Caco-2 (cell line): ENCODE results near the gene HS3ST4. TPM values are rescaled to one million over a fixed set of nuclear protein-coding genes. Genes with fewer than 3 reads are reported as not detected.

Experiments
- BruUV-seq: library from RNA; stranded (reverse); fragments of 400-500 nt; replicated peaks from 2 replicates; lab custom pipeline; 2021; lab: Mats Ljungman, UMichigan
- CTCF ChIA-PET: fragments of 300-600 bp; sonication (Branson Sonifier 250); formaldehyde crosslinking; loops from one replicate; lab custom pipeline; 2022; ENCODE audit warnings: antibody characterized with exemption; lab: Charles Lee
- POLR2A ChIA-PET: fragments of 300-600 bp; sonication (Branson Sonifier 250); formaldehyde crosslinking; loops from one replicate; lab custom pipeline; 2022; ENCODE audit warnings: antibody characterized with exemption; lab: Charles Lee
- DNase-seq, 2 experiments: peaks; one replicate each; pipeline versions ENCODE4 v3.0.0 to v3.0.0-alpha.2; 2020 to 2022
- H3K27me3 ChIP-seq: replicated peaks from 2 replicates; pipeline ENCODE4 v1.6.0; 2011; ENCODE audit warnings: low read length; ENCODE audit not compliant: control insufficient read depth, insufficient read depth
- H3K36me3 ChIP-seq: 2 replicates; pipeline ENCODE4 v1.5.1; 2011; ENCODE audit warnings: low read length; ENCODE audit not compliant: control insufficient read depth, insufficient read depth
- H3K4me1 ChIP-seq: fragments of 250-450 bp; sonication (Bioruptor Pico); 2 replicates; pipeline ENCODE4 v1.5.1; 2020; ENCODE audit warnings: mild to moderate bottlenecking
- H3K4me3 ChIP-seq: 2 replicates; pipeline ENCODE4 v1.5.1; 2011; ENCODE audit warnings: low read depth, mild to moderate bottlenecking, control low read depth, low read length
- H3K9me3 ChIP-seq: fragments of 250-450 bp; sonication (Bioruptor Pico); 2 replicates; pipeline ENCODE4 v1.5.1; 2020; ENCODE audit warnings: mild to moderate bottlenecking, moderate library complexity
- H3K27ac Mint-ChIP-seq: one replicate; pipeline ENCODE4 v1.8.0; 2022; ENCODE audit warnings: mixed read lengths; ENCODE audit not compliant: unreplicated experiment
- H3K27me3 Mint-ChIP-seq: one replicate; pipeline ENCODE4 v1.8.0; 2022; ENCODE audit warnings: mixed read lengths; ENCODE audit not compliant: insufficient read depth, unreplicated experiment
- H3K36me3 Mint-ChIP-seq: one replicate; pipeline ENCODE4 v1.8.0; 2022; ENCODE audit warnings: mild to moderate bottlenecking, mixed read lengths; ENCODE audit not compliant: insufficient read depth, unreplicated experiment
- H3K4me1 Mint-ChIP-seq: one replicate; pipeline ENCODE4 v1.8.0; 2022; ENCODE audit warnings: low read depth, mixed read lengths; ENCODE audit not compliant: unreplicated experiment
- H3K4me3 Mint-ChIP-seq: one replicate; pipeline ENCODE4 v1.8.0; 2022; ENCODE audit warnings: mild to moderate bottlenecking, moderate library complexity, mixed read lengths; ENCODE audit not compliant: unreplicated experiment
- H3K9me3 Mint-ChIP-seq: one replicate; pipeline ENCODE4 v1.8.0; 2022; ENCODE audit warnings: mixed read lengths; ENCODE audit not compliant: unreplicated experiment
- intact Hi-C: fragments of 100-400 bp; cut with micrococcal nuclease; formaldehyde crosslinking; loops from one replicate; pipeline ENCODE4 v1.10.0; 2022; ENCODE audit not compliant: unreplicated experiment
- total RNA-seq: library from RNA; stranded (reverse); gene quantifications from 2 replicates; pipeline ENCODE4 v1.2.3, GENCODE V29; 2022
- TF ChIP-seq, protein P1 (sequence below), 2 experiments: fragments of 200-600 bp in 1 of 2; IDR thresholded peaks; 1 replicate in 1 of 2; 2 replicates in 1 of 2; pipeline versions ENCODE4 v1.5.1 to v1.8.0; 2011 to 2022; ENCODE audit warnings: antibody characterized with exemption in 1 of 2, control low read depth in 1 of 2, inconsistent platforms in 1 of 2, low read depth in 1 of 2, low read length in 1 of 2, mild to moderate bottlenecking in 1 of 2, moderate library complexity in 1 of 2; ENCODE audit not compliant: insufficient read depth in 1 of 2, severe bottlenecking in 1 of 2, unreplicated experiment in 1 of 2

HS3ST4 gene
- total RNA-seq, 1 experiment from 2014 or later: 0.11 TPM

GRCh38 chr16:25855818-25856217 lies 164.1 kb downstream of the HS3ST4 start:
- H3K9me3 ChIP-seq: no peaks in the 10 kb centered on the region
- ChIA-PET POLR2A (no interaction called here), CTCF (no interaction called here)
- BruUV-seq: no TSS peak
- H3K4me1 ChIP-seq: no peaks in the 10 kb centered on the region
- DNase-seq: no peak
- no peak overlapping the region for H3K4me3 Mint-ChIP-seq
- no peaks in the 10 kb centered on the region for H3K36me3 ChIP-seq
- peaks cover 5% of the 10 kb centered on the region for H3K36me3 Mint-ChIP-seq
- no peaks in the 10 kb centered on the region for H3K9me3 Mint-ChIP-seq
- H3K4me1 Mint-ChIP-seq: no peaks in the 10 kb centered on the region
- no peak overlapping the region for H3K4me3 ChIP-seq
- intact Hi-C loops: no loop called here
- peaks cover 12% of the 10 kb centered on the region for H3K27me3 Mint-ChIP-seq
- no peaks in the 10 kb centered on the region for H3K27me3 ChIP-seq
- TF ChIP-seq, protein P1, sequence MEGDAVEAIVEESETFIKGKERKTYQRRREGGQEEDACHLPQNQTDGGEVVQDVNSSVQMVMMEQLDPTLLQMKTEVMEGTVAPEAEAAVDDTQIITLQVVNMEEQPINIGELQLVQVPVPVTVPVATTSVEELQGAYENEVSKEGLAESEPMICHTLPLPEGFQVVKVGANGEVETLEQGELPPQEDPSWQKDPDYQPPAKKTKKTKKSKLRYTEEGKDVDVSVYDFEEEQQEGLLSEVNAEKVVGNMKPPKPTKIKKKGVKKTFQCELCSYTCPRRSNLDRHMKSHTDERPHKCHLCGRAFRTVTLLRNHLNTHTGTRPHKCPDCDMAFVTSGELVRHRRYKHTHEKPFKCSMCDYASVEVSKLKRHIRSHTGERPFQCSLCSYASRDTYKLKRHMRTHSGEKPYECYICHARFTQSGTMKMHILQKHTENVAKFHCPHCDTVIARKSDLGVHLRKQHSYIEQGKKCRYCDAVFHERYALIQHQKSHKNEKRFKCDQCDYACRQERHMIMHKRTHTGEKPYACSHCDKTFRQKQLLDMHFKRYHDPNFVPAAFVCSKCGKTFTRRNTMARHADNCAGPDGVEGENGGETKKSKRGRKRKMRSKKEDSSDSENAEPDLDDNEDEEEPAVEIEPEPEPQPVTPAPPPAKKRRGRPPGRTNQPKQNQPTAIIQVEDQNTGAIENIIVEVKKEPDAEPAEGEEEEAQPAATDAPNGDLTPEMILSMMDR (IDR thresholded peaks at IDR 0.05; ENCODE audit: insufficient read depth in 1 of 2, low read depth in 1 of 2, low read length in 1 of 2, severe bottlenecking in 1 of 2, unreplicated experiment in 1 of 2): no peak
- H3K27ac Mint-ChIP-seq: no peak overlapping the region

- Histone ChIP-seq H3K27me3 (no peaks in the 10 kb centered on the region), H3K36me3 (no peaks in the 10 kb centered on the region), H3K4me1 (no peaks in the 10 kb centered on the region), H3K9me3 (no peaks in the 10 kb centered on the region), H3K4me3 (no peak overlapping the region)
- no peaks in the 10 kb centered on the region for H3K4me1 Mint-ChIP-seq
- peaks cover 12% of the 10 kb centered on the region for H3K27me3 Mint-ChIP-seq
- no peak for DNase-seq
- no peak overlapping the region for H3K4me3 Mint-ChIP-seq
- ChIA-PET POLR2A (no interaction called here), CTCF (no interaction called here)
- intact Hi-C loops: no loop called here
- H3K27ac Mint-ChIP-seq: no peak overlapping the region
- TF ChIP-seq, protein P1 (IDR thresholded peaks at IDR 0.05; ENCODE audit: insufficient read depth in 1 of 2, low read depth in 1 of 2, low read length in 1 of 2, severe bottlenecking in 1 of 2, unreplicated experiment in 1 of 2): no peak
- peaks cover 9% of the 10 kb centered on the region for H3K9me3 Mint-ChIP-seq
- peaks cover 5% of the 10 kb centered on the region for H3K36me3 Mint-ChIP-seq
- BruUV-seq: no TSS peak
Observed at GRCh38 chr16:25859645-25860044, 167.9 kb downstream of the HS3ST4 start.

- no peak overlapping the region for H3K27ac Mint-ChIP-seq
- H3K4me3 ChIP-seq: no peak overlapping the region
- no peak overlapping the region for H3K4me3 Mint-ChIP-seq
- TF ChIP-seq, protein P1 (IDR thresholded peaks at IDR 0.05; ENCODE audit: insufficient read depth in 1 of 2, low read depth in 1 of 2, low read length in 1 of 2, severe bottlenecking in 1 of 2, unreplicated experiment in 1 of 2): no peak
- CTCF ChIA-PET: no interaction called here
- no TSS peak for BruUV-seq
- H3K36me3 Mint-ChIP-seq: no peaks in the 10 kb centered on the region
- intact Hi-C loops: no loop called here
- no peaks in the 10 kb centered on the region for H3K4me1 ChIP-seq
- H3K27me3 ChIP-seq: no peaks in the 10 kb centered on the region
- H3K4me1 Mint-ChIP-seq: no peaks in the 10 kb centered on the region
- no peak for DNase-seq
- H3K9me3 ChIP-seq: no peaks in the 10 kb centered on the region; the same call in 1 of the 2 replicates
- peaks cover 3% of the 10 kb centered on the region for H3K27me3 Mint-ChIP-seq
- POLR2A ChIA-PET: no interaction called here
- peaks cover 9% of the 10 kb centered on the region for H3K9me3 Mint-ChIP-seq
- H3K36me3 ChIP-seq: no peaks in the 10 kb centered on the region
Observed at GRCh38 chr16:25867041-25867440, 175.3 kb downstream of the HS3ST4 start.
